ENCODE measurements around the gene TMEFF1. TPM values are rescaled to one million over a fixed set of nuclear protein-coding genes. Genes with fewer than 3 reads are reported as not detected.

Gene TMEFF1
- polyA plus RNA-seq, 1 donor (not counting 4 experiments of a cell fraction or from before 2014, with no cell fraction given) = not detected

DNA sequence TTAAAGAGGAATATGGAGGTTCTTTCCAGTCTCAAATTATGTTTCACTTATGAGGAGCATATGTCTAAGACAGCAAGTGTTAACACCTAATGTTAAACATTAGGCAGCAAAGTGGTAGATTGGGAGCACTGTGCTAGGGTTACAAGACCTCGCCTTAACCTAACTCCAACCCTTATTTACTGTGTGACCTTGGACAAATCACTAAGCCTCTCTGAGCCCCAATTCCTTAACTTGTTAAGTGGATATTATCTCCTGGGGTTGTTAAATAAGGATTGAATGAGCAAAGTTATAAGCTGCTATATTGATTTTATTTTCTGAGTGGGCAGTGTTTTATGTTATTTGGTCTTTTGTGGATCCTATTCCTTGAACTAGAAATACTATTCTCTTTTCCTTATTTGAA lies 38.3 kb downstream of the TMEFF1 start:
- H3K4me2 ChIP-seq (ENCODE audit: control insufficient read depth, extremely low read depth, insufficient read depth, low read depth, low read length) = no peak overlapping the region
- FAIRE-seq (no peak), DNase-seq (ENCODE audit: low read depth, low spot score) (no peak)
- H2AFZ ChIP-seq (ENCODE audit: control insufficient read depth, low read length) = no peak overlapping the region
- no peaks in the 10 kb centered on the region for H3K79me2 ChIP-seq (ENCODE audit: control insufficient read depth, insufficient read depth, low read length)
- H3K4me3 ChIP-seq (ENCODE audit: control insufficient read depth in 2 of 3, extremely low read depth in 1 of 3, insufficient read depth in 2 of 3, low read depth in 1 of 3, low read length in 3 of 3) = no peak overlapping the region
- H3K27me3 ChIP-seq (ENCODE audit: control insufficient read depth, extremely low read depth, insufficient read depth, low read length) = no peaks in the 10 kb centered on the region
- TF ChIP-seq, protein P1, sequence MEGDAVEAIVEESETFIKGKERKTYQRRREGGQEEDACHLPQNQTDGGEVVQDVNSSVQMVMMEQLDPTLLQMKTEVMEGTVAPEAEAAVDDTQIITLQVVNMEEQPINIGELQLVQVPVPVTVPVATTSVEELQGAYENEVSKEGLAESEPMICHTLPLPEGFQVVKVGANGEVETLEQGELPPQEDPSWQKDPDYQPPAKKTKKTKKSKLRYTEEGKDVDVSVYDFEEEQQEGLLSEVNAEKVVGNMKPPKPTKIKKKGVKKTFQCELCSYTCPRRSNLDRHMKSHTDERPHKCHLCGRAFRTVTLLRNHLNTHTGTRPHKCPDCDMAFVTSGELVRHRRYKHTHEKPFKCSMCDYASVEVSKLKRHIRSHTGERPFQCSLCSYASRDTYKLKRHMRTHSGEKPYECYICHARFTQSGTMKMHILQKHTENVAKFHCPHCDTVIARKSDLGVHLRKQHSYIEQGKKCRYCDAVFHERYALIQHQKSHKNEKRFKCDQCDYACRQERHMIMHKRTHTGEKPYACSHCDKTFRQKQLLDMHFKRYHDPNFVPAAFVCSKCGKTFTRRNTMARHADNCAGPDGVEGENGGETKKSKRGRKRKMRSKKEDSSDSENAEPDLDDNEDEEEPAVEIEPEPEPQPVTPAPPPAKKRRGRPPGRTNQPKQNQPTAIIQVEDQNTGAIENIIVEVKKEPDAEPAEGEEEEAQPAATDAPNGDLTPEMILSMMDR (optimal IDR thresholded peaks at IDR 0.05 in 1 of 3, IDR thresholded peaks at IDR 0.05 in 1 of 3, conservative IDR thresholded peaks at IDR 0.05 in 1 of 3; ENCODE audit: extremely low read depth in 1 of 3, insufficient read depth in 2 of 3, low read length in 3 of 3) = no peak
- TF ChIP-seq EZH2 (IDR thresholded peaks at IDR 0.05; ENCODE audit: low read length) = no peak
- H4K20me1 ChIP-seq (ENCODE audit: control insufficient read depth, extremely low read depth, insufficient read depth, low read length) = no peaks in the 10 kb centered on the region
- H3K4me1 ChIP-seq (ENCODE audit: control insufficient read depth, extremely low read depth, insufficient read depth, low read length) = no peaks in the 10 kb centered on the region
- no peaks in the 10 kb centered on the region for H3K36me3 ChIP-seq (ENCODE audit: control insufficient read depth in 2 of 2, extremely low read depth in 1 of 2, insufficient read depth in 2 of 2, low read length in 2 of 2)
- H3K27ac ChIP-seq (ENCODE audit: control insufficient read depth, insufficient read depth, low read length) = no peak overlapping the region
- H3K9ac ChIP-seq (ENCODE audit: control insufficient read depth, extremely low read depth, insufficient read depth, low read length) = no peak overlapping the region
- H3K9me1 ChIP-seq (ENCODE audit: control insufficient read depth, extremely low read depth, insufficient read depth, low read length) = no peaks in the 10 kb centered on the region
- dilution Hi-C loops (cut with MboI; ENCODE audit: extremely low pct_ligation_motif_present, low sequenced_read_pairs) = no loop called here
- H3K9me3 ChIP-seq (ENCODE audit: control insufficient read depth, low read depth, low read length) = no peaks in the 10 kb centered on the region

DNA sequence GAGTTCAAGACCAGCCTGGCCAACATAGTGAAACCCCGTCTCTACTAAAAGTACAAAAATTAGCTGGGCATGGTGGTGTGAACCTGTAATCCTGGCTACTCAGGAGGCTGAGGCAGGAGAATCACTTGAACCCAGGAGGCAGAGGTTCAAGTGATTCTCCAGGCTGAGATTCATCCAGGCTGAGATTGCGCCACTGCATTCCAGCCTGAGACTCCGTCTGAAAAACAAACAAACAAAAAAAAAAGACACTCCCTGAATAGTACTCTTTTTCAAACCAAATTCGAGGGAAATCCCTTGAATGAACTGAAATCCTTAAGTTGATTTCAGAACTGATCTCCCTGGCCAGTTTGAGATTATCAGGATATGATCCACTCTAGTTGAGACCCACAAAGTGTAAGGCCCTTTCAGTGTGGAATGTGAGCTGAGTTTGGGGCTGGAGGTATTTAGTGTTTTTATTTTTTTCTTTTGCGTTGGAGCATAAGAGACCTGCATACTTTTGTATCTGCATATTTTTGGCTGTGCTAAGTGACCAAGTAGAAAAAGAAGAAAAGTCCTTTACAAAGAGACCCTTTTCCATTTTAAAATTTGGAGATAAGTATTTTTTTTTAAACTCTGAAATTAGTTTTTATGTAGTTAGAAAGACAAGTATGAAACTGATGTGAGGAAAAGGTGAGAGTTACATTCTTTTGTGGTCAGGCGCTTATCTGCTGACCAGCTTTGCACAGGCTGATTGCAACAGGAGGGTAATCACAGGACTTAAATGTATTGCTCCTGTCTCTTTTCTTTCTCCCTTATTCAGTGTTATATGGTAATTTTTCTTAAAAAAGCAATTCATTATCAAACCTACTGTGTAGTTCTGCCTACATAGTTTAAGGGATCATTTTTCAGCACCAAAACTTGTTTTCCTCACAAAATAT lies 42.9 kb downstream of the TMEFF1 start:
- no peak overlapping the region for H2AFZ ChIP-seq (ENCODE audit: control insufficient read depth, low read length)
- no peaks in the 10 kb centered on the region for H3K27me3 ChIP-seq (ENCODE audit: control insufficient read depth, extremely low read depth, insufficient read depth, low read length)
- no peaks in the 10 kb centered on the region for H3K79me2 ChIP-seq (ENCODE audit: control insufficient read depth, insufficient read depth, low read length)
- TF ChIP-seq EZH2 (IDR thresholded peaks at IDR 0.05; ENCODE audit: low read length) = no peak
- TF ChIP-seq, protein P1 (optimal IDR thresholded peaks at IDR 0.05 in 1 of 3, IDR thresholded peaks at IDR 0.05 in 1 of 3, conservative IDR thresholded peaks at IDR 0.05 in 1 of 3; ENCODE audit: extremely low read depth in 1 of 3, insufficient read depth in 2 of 3, low read length in 3 of 3) = no peak
- no peak for DNase-seq (ENCODE audit: low read depth, low spot score)
- H3K9ac ChIP-seq (ENCODE audit: control insufficient read depth, extremely low read depth, insufficient read depth, low read length) = no peak overlapping the region
- FAIRE-seq = no peak
- H3K27ac ChIP-seq (ENCODE audit: control insufficient read depth, insufficient read depth, low read length) = no peak overlapping the region
- no peak overlapping the region for H3K4me3 ChIP-seq (ENCODE audit: control insufficient read depth in 2 of 3, extremely low read depth in 1 of 3, insufficient read depth in 2 of 3, low read depth in 1 of 3, low read length in 3 of 3)
- H4K20me1 ChIP-seq (ENCODE audit: control insufficient read depth, extremely low read depth, insufficient read depth, low read length) = no peaks in the 10 kb centered on the region
- no peaks in the 10 kb centered on the region for H3K9me1 ChIP-seq (ENCODE audit: control insufficient read depth, extremely low read depth, insufficient read depth, low read length)
- dilution Hi-C loops (cut with MboI; ENCODE audit: extremely low pct_ligation_motif_present, low sequenced_read_pairs) = no loop called here
- no peaks in the 10 kb centered on the region for H3K4me1 ChIP-seq (ENCODE audit: control insufficient read depth, extremely low read depth, insufficient read depth, low read length)
- no peaks in the 10 kb centered on the region for H3K36me3 ChIP-seq (ENCODE audit: control insufficient read depth in 2 of 2, extremely low read depth in 1 of 2, insufficient read depth in 2 of 2, low read length in 2 of 2)
- H3K4me2 ChIP-seq (ENCODE audit: control insufficient read depth, extremely low read depth, insufficient read depth, low read depth, low read length) = no peak overlapping the region
- no peaks in the 10 kb centered on the region for H3K9me3 ChIP-seq (ENCODE audit: control insufficient read depth, low read depth, low read length)
